Activated T-cell treated with anti-CD3 and anti-CD28 coated beads for 24 hours (primary cell): ENCODE measurements around the gene CACNA2D2.

ENCODE experiments used
- DNase-seq: peaks from one replicate; pipeline ENCODE4 v3.0.0-alpha.2; 2020; ENCODE audit warnings: low read depth

The CACNA2D2 gene

GRCh38 chr3:50370594-50370993 lies 132.8 kb downstream of the CACNA2D2 start:
- DNase-seq = no peak

GRCh38 chr3:50369012-50369670 lies 134.3 kb downstream of the CACNA2D2 start:
- DNase-seq = no peak

- DNase-seq = no peak
These were observed 137.6 kb downstream of the CACNA2D2 start for GRCh38 chr3:50365842-50366220.

GRCh38 chr3:50365080-50365841 lies 138.2 kb downstream of the CACNA2D2 start:
- DNase-seq = peak; percentile 91

- DNase-seq = no peak
These were observed 138.8 kb downstream of the CACNA2D2 start for GRCh38 chr3:50364573-50365079.

- DNase-seq = no peak
These were observed 143.7 kb downstream of the CACNA2D2 start for GRCh38 chr3:50359760-50360110.

- DNase-seq = peak; percentile 94
These were observed 144.3 kb downstream of the CACNA2D2 start, which contains the start of gene TMEM115 for GRCh38 chr3:50358911-50359759. Gene TMEM115, minus strand, starts transcription at chr3:50359521. Its CDS starts 458 bp downstream, at chr3:50359063.

GRCh38 chr3:50358355-50358910 lies 145.0 kb downstream of the CACNA2D2 start:
- DNase-seq = no peak

- no peak for DNase-seq
These were observed 146.0 kb downstream of the CACNA2D2 start for GRCh38 chr3:50357481-50357880.

GRCh38 chr3:50356553-50356952 lies 146.9 kb downstream of the CACNA2D2 start:
- no peak for DNase-seq

GRCh38 chr3:50355829-50356552 lies 147.4 kb downstream of the CACNA2D2 start:
- DNase-seq = no peak

- no peak for DNase-seq
These were observed 148.6 kb downstream of the CACNA2D2 start for GRCh38 chr3:50354850-50355249.

- DNase-seq = no peak
These were observed 149.2 kb downstream of the CACNA2D2 start for GRCh38 chr3:50354186-50354764.

- DNase-seq = no peak
These were observed 150.0 kb downstream of the CACNA2D2 start for GRCh38 chr3:50353245-50354004.

- DNase-seq = no peak
These were observed 150.7 kb downstream of the CACNA2D2 start for GRCh38 chr3:50352781-50353180.

GRCh38 chr3:50351323-50351697 lies 152.1 kb downstream of the CACNA2D2 start:
- no peak for DNase-seq

GRCh38 chr3:50350527-50351322 lies 152.7 kb downstream of the CACNA2D2 start, which contains the start of the genes CYB561D2 and NPRL2:
Gene CYB561D2, plus strand, starts transcription at chr3:50350862. Its CDS starts 572 bp downstream, at chr3:50351434.
Gene NPRL2, minus strand, starts transcription at chr3:50350775. Its CDS starts 123 bp downstream, at chr3:50350652.
- peak; percentile 99 for DNase-seq

- no peak for DNase-seq
These were observed 153.3 kb downstream of the CACNA2D2 start for GRCh38 chr3:50350213-50350526.

- DNase-seq = peak; percentile 61
These were observed 156.1 kb downstream of the CACNA2D2 start for GRCh38 chr3:50347187-50347813.
